ENCODE data around the gene DRD2. TPM values are rescaled to one million over a fixed set of nuclear protein-coding genes. Genes with fewer than 3 reads are reported as not detected.

The DRD2 gene
- total RNA-seq, 1 experiment from 2014 or later: 2.7 TPM

DNA sequence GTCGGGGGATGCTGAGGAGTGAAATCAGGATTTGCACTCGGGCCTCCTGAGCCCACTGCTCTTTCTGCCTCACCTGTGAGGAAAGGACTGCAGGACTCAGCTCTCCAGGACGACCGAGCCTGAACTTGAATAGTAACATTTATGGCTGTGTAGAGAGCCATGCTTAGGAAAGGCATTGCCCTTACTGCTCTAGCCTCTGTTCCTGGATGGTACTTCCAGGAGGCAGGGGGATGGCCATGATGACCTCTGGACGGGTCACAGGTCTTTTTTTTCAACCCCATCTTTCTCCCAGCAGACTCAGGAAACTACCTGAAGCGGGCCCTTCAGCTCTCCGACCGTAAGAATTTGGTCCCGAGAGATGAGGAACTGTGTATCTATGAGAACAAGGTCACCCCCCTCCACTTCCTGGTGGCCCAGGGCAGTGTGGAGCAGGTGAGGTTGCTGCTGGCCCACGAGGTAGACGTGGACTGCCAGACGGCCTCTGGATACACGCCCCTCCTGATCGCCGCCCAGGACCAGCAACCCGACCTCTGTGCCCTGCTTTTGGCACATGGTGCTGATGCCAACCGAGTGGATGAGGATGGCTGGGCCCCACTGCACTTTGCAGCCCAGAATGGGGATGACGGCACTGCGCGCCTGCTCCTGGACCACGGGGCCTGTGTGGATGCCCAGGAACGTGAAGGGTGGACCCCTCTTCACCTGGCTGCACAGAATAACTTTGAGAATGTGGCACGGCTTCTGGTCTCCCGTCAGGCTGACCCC, 76.3 kb downstream of the DRD2 start:
- Histone ChIP-seq H3K9me3 (no peaks in the 10 kb centered on the region), H3K36me3 (no peaks in the 10 kb centered on the region), H3K27me3 (no peaks in the 10 kb centered on the region), H3K4me3 (no peak overlapping the region)
- DNase-seq: no peak

DNA sequence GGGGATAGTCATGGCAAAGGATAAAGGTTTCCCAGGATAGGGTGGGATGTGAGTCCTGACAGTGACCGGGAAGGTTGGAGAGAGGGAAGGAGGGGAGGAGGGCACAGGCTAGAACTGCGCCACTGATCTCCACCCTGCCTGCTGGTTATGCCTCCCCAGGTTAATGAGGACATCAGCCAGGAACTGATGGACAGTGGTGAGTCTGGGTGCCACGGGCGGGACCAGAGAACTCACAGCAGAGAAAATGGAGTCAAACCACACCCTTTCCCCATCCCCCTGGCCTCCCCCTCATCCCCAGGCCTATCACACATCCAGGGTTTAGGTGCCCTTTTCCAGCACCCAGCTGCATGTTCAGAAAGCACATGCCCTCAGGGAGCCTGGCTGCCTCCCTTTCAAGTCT, 77.4 kb downstream of the DRD2 start:
- Histone ChIP-seq H3K9me3 (no peaks in the 10 kb centered on the region), H3K4me3 (no peak overlapping the region), H3K36me3 (no peaks in the 10 kb centered on the region), H3K27me3 (no peaks in the 10 kb centered on the region)
- DNase-seq: no peak

DNA sequence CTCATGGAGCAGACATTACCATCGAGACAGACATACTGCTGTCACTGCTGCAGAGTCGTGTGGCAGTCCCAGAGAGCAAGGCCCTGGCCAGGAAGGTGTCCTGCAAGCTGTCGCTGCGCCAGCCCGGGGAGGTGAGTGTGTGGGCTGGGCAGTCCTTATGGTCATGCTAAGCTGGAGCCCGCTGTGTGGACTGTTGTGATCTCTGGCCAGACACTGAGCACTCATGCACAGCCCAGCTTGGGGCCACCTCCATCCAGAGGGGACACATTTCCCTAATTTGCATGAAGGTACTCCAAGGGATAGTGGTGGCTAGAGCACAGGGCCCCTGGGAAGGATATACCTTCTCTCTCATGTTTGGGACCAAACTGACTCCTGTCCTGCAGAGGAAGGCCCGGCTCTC, 78.0 kb downstream of the DRD2 start:
- H3K9me3 ChIP-seq: no peaks in the 10 kb centered on the region
- no peaks in the 10 kb centered on the region for H3K27me3 ChIP-seq
- no peak overlapping the region for H3K4me3 ChIP-seq
- H3K36me3 ChIP-seq: no peaks in the 10 kb centered on the region
- DNase-seq: no peak

DNA sequence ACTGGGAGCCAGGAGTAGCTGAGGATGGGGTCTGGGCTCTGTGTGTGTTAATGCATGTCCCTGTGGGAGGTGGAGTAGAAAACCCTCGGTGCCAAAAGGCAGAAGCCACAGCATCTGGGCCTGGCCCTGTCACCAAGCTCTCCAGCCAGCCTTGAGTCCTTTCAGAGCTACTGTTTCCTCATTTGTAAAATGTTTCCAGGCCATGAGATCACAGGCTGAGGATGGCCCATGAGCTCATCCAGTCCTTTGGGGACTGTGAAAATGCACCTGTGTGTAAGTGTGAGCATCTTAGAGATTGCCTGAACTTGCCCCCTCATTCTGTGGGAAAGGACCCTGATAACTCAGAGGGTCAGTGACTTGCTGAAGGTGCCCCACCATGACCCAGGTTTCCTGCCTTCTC, 78.5 kb downstream of the DRD2 start:
- no peaks in the 10 kb centered on the region for H3K36me3 ChIP-seq
- H3K27me3 ChIP-seq: no peaks in the 10 kb centered on the region
- no peak overlapping the region for H3K4me3 ChIP-seq
- no peak for DNase-seq
- no peaks in the 10 kb centered on the region for H3K9me3 ChIP-seq

DNA sequence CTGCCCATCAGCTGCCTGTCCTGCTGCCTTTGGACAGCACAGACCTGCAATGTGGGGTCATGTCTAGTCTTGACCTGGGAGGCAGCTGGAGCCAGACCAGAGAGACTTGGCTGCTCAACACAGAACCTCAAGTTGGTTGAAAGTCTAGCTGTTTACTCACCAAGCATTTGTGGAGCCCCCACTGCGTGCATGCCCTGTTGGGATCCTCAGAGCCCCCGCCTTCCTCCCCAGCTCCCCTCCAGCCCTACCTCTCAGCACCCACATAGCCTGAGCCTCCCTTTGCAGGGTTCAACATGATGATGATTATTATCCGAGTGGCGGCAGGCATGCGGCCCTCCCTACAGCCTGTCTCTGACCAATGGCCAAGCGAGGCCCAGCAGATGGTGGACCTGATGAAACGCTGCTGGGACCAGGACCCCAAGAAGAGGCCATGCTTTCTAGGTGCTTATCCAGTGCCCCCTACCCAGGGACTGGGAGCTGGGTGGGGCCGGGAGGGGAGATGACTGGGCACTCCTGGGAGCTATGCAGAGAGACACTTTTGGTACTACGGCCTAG, 79.3 kb downstream of the DRD2 start:
- DNase-seq: no peak
- Histone ChIP-seq H3K4me3 (no peak overlapping the region), H3K36me3 (no peaks in the 10 kb centered on the region), H3K9me3 (no peaks in the 10 kb centered on the region), H3K27me3 (no peaks in the 10 kb centered on the region)

DNA sequence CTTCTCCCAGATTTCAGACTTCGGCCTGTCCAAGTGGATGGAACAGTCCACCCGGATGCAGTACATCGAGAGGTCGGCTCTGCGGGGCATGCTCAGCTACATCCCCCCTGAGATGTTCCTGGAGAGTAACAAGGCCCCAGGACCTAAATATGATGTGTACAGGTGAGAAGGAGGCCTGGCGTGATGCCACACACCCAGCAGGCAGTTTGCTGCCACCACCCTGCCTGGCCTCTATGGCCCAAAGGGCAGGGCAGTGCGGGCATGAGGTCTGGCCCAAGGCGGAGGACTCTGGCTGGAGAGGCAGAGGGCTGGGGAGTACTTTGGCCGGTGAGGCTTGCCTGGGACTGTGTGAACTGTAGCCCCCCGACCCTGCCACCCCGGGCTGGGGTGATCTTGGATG, 80.3 kb downstream of the DRD2 start:
- H3K36me3 ChIP-seq: no peaks in the 10 kb centered on the region
- H3K4me3 ChIP-seq: no peak overlapping the region
- no peaks in the 10 kb centered on the region for H3K27me3 ChIP-seq
- H3K9me3 ChIP-seq: no peaks in the 10 kb centered on the region
- DNase-seq: no peak

DNA sequence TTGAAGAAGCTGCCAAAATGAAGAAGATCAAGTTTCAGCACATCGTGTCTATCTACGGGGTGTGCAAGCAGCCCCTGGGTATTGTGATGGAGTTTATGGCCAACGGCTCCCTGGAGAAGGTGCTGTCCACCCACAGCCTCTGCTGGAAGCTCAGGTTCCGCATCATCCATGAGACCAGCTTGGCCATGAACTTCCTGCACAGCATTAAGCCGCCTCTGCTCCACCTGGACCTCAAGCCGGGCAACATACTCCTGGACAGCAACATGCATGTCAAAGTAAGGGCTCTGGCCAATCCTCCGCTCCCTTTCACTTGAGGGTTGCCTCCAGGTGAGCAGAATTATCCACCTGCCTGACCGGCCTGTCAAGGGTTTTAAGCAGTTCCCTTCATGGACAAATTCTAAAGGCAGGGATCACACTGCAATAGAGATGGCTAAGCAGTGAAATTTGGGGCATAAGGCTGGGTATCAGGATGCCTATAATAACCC, 81.7 kb downstream of the DRD2 start:
- no peak overlapping the region for H3K4me3 ChIP-seq
- H3K27me3 ChIP-seq: no peaks in the 10 kb centered on the region
- H3K36me3 ChIP-seq: no peaks in the 10 kb centered on the region
- DNase-seq: no peak
- no peaks in the 10 kb centered on the region for H3K9me3 ChIP-seq

DNA sequence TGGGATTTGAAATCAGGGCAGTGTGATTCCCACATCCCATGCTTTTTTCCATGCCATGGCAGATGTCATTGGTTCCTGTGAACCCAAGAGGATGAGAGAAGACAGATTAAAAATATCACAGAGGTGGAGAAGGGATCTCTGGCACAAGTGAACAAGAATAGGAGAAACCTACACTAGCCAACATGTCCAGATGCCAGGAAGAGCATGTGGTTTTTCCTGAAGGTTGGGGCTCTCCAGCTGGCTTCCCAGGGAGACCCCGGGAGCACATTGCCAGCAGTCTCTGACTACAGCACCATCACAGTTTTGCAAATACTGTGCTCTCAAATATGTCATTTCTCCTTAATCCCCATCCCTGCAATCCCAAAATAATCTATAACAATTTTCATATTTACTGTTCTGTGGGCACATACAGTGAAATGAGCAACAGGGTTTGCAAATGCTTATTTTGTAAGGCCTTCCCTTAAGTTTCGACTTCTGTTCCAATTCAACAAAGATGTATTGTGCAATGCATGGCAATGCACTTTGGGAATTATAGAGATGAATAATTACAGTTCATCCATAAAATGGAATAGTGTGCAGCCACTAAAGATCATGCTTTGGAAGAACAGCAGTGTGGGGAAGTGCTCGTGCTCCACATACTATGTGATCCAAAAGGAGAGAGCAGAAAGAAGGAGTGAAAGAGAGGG, 82.8 kb downstream of the DRD2 start:
- Histone ChIP-seq H3K36me3 (no peaks in the 10 kb centered on the region), H3K9me3 (no peaks in the 10 kb centered on the region), H3K27me3 (no peaks in the 10 kb centered on the region), H3K4me3 (no peak overlapping the region)
- DNase-seq: no peak

DNA sequence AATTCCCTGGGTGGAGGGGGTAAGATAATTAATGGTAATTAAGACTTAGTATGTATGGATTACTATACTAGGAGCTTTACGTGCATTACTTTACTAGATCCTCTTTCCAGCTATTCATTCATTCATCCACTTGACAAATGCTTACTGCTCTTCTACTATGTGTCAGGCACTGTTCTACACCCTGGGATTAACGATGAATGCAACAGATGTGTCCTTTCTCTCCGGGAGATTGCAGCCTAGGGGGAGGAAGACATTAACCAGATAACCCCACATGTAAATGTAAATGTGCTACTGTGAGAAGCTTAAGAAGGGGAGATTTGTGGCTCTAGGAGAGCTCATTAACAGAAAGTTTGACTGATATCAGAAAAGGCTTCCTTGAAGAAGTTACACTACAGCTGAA, 85.9 kb downstream of the DRD2 start:
- H3K36me3 ChIP-seq: no peaks in the 10 kb centered on the region
- H3K27me3 ChIP-seq: no peaks in the 10 kb centered on the region
- no peaks in the 10 kb centered on the region for H3K9me3 ChIP-seq
- no peak overlapping the region for H3K4me3 ChIP-seq
- DNase-seq: no peak

DNA sequence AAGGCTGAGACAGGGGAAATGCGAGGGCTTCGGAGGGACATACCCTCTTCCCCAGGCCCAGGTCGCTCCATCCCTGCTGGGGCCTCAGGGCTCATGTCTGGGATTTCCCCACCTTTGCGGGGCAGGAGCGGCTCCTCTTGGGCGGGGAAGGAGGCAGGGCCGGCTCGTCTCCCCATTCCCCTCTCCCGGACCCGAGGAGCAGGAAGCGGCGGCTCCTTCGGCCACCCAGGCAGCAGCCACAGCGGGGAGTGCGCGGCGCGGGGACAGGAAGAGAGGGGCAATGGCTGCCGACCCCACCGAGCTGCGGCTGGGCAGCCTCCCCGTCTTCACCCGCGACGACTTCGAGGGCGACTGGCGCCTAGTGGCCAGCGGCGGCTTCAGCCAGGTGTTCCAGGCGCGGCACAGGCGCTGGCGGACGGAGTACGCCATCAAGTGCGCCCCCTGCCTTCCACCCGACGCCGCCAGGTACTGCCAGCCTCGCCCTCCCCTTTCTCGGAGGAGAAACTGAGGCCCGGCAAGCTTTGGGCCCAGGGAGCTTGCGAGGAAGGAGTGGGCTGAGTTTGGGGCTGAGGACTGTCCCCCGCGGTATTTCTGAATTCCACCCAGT, 87.5 kb downstream of the DRD2 start, which contains the start of gene ANKK1:
ANKK1 (plus strand) TSS at position 175 of the 607 bp plus-strand sequence; CDS start at position 281, 106 bp downstream.
- Histone ChIP-seq H3K27me3 (no peaks in the 10 kb centered on the region), H3K4me3 (no peak within 1 kb of the TSS), H3K9me3 (no peaks in the 10 kb centered on the region), H3K36me3 (no peaks in the 10 kb centered on the region)
- no peak for DNase-seq

DNA sequence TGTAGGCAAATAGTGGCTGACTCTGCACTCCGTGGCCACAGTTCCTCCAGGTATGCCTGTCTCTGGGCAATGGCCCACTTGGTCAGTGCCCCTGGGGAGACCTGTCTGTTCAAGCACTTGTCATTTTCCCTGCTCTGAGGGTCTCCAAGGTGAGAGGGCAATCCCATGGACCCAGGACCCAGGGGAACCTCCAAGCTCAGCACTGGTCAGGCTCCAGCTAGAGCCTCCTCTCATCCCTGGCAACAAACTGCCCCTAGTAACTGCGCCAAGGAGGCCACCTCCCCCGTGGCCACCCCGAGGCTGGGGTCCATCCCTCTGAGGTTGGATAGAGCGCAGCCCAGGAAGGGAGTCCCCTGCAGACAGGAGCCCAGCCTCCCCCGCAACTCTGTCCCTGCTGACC, 88.3 kb downstream of the DRD2 start:
- no peaks in the 10 kb centered on the region for H3K27me3 ChIP-seq
- no peaks in the 10 kb centered on the region for H3K36me3 ChIP-seq
- DNase-seq: no peak
- H3K9me3 ChIP-seq: no peaks in the 10 kb centered on the region
- no peak overlapping the region for H3K4me3 ChIP-seq

DNA sequence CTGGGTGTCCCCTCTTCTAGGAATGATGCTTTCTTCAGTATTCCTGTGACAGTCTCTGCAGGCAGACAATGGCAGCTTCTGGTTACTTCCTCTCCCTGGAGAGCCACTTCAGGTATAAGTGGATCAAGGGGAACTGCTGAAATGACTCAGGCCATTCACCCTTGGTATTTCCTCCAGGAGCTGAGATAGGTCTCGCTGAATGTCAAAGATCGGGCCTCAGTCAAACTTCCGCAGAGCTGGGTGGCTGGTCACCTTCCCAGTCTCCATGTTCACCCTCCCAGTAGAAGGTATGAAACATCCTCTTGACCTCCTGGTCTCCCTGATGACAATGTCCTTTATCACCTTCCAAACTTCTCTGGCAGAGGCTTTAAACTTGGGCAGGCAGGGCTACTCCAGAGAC, 89.4 kb downstream of the DRD2 start:
- DNase-seq: no peak
- Histone ChIP-seq H3K9me3 (no peaks in the 10 kb centered on the region), H3K27me3 (no peaks in the 10 kb centered on the region), H3K36me3 (no peaks in the 10 kb centered on the region), H3K4me3 (no peak overlapping the region)

DNA sequence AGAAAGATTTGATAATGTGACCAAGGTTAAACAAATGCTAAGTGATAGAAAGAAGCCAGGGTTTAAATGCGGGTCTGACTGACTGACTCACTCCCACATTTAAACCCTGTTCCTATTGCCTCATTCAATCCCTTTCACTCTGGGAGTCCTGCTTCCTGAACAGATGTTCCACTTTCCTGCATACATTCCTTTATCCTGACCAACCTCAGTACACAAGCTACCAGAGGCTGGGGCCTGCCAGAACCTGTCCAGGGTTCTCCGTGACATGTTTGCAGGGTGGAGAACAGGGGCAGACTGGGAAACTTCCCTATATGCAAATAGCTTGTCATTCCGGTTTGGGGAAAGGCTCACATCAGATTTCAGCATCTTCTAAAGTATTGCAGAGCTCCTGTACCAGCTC, 90.6 kb downstream of the DRD2 start:
- H3K4me3 ChIP-seq: no peak overlapping the region
- DNase-seq: peak; percentile 86
- H3K36me3 ChIP-seq: no peaks in the 10 kb centered on the region
- H3K9me3 ChIP-seq: no peaks in the 10 kb centered on the region
- no peaks in the 10 kb centered on the region for H3K27me3 ChIP-seq

DNA sequence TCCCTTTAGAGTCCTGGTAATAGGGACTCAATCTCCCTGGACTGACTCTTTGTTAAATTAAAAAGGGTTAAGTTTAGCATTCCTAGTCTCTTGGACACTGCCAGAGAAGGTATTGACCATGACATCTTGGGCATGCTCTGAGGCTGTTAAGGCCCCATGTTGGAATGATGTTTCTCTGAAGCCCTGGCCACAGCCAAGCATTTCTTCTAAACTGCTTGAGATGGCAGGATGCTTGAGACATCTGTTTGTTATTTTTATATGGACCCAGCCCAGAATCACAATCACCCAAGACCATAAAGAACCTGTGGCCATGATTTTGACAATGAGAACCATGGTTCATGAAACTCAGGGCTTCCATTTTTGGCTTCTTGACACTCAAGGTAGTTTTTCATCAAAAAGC, 93.1 kb downstream of the DRD2 start:
- Histone ChIP-seq H3K9me3 (no peaks in the 10 kb centered on the region), H3K36me3 (no peaks in the 10 kb centered on the region), H3K4me3 (no peak overlapping the region), H3K27me3 (no peaks in the 10 kb centered on the region)
- DNase-seq: no peak

DNA sequence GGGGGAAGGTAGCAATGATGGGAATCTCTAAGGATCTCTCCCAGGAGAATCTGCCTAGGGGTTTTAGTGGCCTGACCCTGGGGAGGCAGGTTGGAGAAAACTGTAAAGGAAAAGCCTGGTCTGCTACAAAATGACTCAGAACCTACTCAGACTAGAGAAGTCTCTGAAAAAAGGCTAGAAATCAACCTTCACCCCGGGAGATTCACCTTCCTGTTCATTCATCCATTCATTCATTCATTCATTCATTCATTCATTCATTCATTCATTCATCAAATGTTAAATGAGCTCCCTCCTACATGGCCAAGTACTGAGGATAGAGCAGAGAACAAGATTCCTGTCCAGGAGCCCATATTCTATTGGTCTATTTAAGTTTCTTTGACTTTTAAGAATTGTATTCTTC, 96.5 kb downstream of the DRD2 start:
- Histone ChIP-seq H3K4me3 (no peak overlapping the region), H3K9me3 (no peaks in the 10 kb centered on the region), H3K36me3 (no peaks in the 10 kb centered on the region), H3K27me3 (no peaks in the 10 kb centered on the region)
- DNase-seq: no peak

DNA sequence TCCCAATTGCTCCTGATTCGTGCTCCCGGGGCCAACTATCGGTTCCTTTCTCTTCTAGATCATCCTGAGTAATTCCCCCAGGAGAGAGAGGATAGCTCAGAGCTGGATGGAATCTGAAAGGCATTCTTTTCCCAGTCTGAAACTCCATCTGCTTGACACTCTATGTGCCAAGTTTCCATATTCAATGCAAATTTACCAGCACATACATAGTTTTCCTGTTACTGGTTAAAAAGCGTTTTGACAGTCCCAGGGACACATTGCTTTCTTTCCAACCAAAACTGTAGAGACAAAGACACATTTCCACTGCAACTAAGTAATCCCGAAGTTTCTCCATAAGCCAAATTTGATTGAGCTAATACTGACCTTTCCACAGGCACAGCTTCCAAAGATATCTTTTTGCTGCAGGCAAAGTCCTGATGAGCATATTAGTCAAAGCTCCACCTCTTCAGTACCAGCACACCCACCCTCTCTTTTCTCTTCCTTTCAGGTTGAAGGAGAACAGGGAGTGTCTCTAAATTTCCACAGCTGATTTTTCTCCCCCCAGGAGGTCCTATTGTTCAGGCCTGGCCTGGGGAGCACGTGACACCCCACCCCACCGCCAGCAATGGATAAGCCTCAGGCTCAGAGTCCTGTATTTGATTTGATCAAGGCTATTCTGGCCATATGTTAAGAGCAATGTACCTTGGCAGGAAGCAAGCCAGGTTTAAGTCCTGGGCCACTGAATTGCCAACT, 97.4 kb downstream of the DRD2 start:
- Histone ChIP-seq H3K27me3 (no peaks in the 10 kb centered on the region), H3K4me3 (no peak overlapping the region), H3K9me3 (no peaks in the 10 kb centered on the region), H3K36me3 (no peaks in the 10 kb centered on the region)
- no peak for DNase-seq

DNA sequence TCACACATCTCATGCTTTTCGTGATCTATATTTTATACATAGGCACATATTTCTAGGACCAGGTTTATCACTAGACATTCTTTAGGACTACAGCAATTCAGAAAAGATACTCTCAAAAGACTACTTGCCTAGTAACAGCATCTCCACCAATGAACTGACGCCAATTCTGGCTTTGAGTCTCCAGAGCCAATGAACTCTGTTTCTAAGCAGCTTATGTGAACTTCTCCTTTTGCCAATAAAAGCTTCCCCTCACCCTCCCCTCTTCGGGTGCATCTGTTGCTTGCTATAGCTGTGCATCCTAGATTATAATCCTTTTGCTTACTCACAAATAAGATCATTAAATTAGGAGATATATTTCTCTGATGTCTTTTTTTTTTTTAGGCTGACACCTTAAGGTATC, 99.0 kb downstream of the DRD2 start:
- Histone ChIP-seq H3K9me3 (no peaks in the 10 kb centered on the region), H3K36me3 (no peaks in the 10 kb centered on the region), H3K4me3 (no peak overlapping the region), H3K27me3 (no peaks in the 10 kb centered on the region)
- no peak for DNase-seq
